HepG2 (cell line): Measurements from ENCODE around the gene CFAP70. TPM values are rescaled to one million over a fixed set of nuclear protein-coding genes. Genes with fewer than 3 reads are reported as not detected.

Experiments used
- AGO1 ChIP-seq: fragments of 200-400 bp; formaldehyde crosslinking; IDR thresholded peaks from 2 replicates; pipeline ENCODE4 v1.6.1; 2017; ENCODE audit warnings: mild to moderate bottlenecking, low read depth, low read length, moderate library complexity; ENCODE audit not compliant: poor library complexity, severe bottlenecking
- GABPA ChIP-seq, 2 experiments: IDR thresholded peaks; 2 replicates each; pipeline ENCODE4 v1.6.1; 2011 to 2016; ENCODE audit warnings: low read depth in 2 of 2, low read length in 1 of 2, missing biosample characterization in 1 of 2, missing genetic modification characterization in 1 of 2
- MED8 ChIP-seq: sonication (generic); formaldehyde crosslinking; IDR thresholded peaks from 2 replicates; pipeline ENCODE4 v1.8.1; 2023; ENCODE audit warnings: mild to moderate bottlenecking, missing genetic modification reagents; ENCODE audit not compliant: insufficient replicate concordance
- NFYB ChIP-seq: sonication (generic); formaldehyde crosslinking; IDR thresholded peaks from 2 replicates; pipeline ENCODE4 v1.4.0; 2020; ENCODE audit warnings: missing genetic modification reagents
- ZNF10 ChIP-seq: sonication (generic); formaldehyde crosslinking; IDR thresholded peaks from 2 replicates; pipeline ENCODE4 v1.4.0; 2020; ENCODE audit warnings: mild to moderate bottlenecking, low read depth, missing genetic modification reagents, borderline replicate concordance
- ZNF225 ChIP-seq: sonication (generic); formaldehyde crosslinking; IDR thresholded peaks from 2 replicates; pipeline ENCODE4 v1.4.0; 2020; ENCODE audit warnings: mild to moderate bottlenecking, missing genetic modification reagents
- ZNF687 ChIP-seq: sonication (generic); formaldehyde crosslinking; IDR thresholded peaks from 2 replicates; pipeline ENCODE4 v1.5.1; 2020; ENCODE audit warnings: mild to moderate bottlenecking, missing genetic modification reagents, moderate library complexity
- ZNF883 ChIP-seq: sonication (generic); formaldehyde crosslinking; IDR thresholded peaks from 2 replicates; pipeline ENCODE4 v1.5.1; 2020; ENCODE audit warnings: mild to moderate bottlenecking, missing genetic modification reagents; ENCODE audit errors: not compliant biosample characterization
- polyA plus RNA-seq, 8 experiments: library from polyadenylated mRNA; depleted of rRNA in 3 of 8; stranded (reverse) in 7 of 8; unstranded in 1 of 8; fragments of >200 nt; fragmentation: Illumina TruSeq in 4 of 8; extraction: Trizol in 4 of 8; gene quantifications; 2 replicates each; pipeline versions ENCODE4 v1.2.1 to v1.2.3, GENCODE V29; 2011 to 2016; ENCODE audit warnings: low read depth in 4 of 8, missing spikeins in 1 of 8, mixed read lengths in 1 of 8; ENCODE audit not compliant: insufficient read depth in 1 of 8
- total RNA-seq, 5 experiments: library from RNA; depleted of rRNA; stranded (reverse); fragments of >200 nt; fragmentation: Illumina TruSeq; extraction: Trizol; gene quantifications; 2 replicates each; pipeline ENCODE4 v1.2.3, GENCODE V29; 2016; ENCODE audit warnings: low read depth in 1 of 5
- TF ChIP-seq, protein P1 (sequence below): IDR thresholded peaks from 2 replicates; pipeline ENCODE4 v1.6.1; 2016; ENCODE audit warnings: missing compliant biosample characterization, missing genetic modification reagents, borderline replicate concordance
- TF ChIP-seq, protein P2 (sequence below): sonication (generic); formaldehyde crosslinking; IDR thresholded peaks from 2 replicates; pipeline ENCODE4 v1.5.1; 2020; ENCODE audit warnings: mild to moderate bottlenecking, missing genetic modification reagents, moderate library complexity

Gene CFAP70
- total and polyA plus RNA-seq, 2 of the 13 experiments (the other 11 are each of a cell fraction or from before 2014, with no cell fraction given) = 0.27 to 0.38 TPM

- TF ChIP-seq ZNF687 (CRISPR knock-in tag) (no peak), AGO1 (no peak), ZNF10 (no peak), GABPA (IDR thresholded peaks at IDR 0.05; ENCODE audit: low read depth, low read length) (no peak), GABPA (CRISPR knock-in tag; IDR thresholded peaks at IDR 0.05; ENCODE audit: low read depth) (no peak), ZNF225 (CRISPR knock-in tag) (no peak), NFYB (CRISPR knock-in tag) (no peak), ZNF883 (no peak), MED8 (CRISPR knock-in tag) (no peak)
- TF ChIP-seq, protein P1, sequence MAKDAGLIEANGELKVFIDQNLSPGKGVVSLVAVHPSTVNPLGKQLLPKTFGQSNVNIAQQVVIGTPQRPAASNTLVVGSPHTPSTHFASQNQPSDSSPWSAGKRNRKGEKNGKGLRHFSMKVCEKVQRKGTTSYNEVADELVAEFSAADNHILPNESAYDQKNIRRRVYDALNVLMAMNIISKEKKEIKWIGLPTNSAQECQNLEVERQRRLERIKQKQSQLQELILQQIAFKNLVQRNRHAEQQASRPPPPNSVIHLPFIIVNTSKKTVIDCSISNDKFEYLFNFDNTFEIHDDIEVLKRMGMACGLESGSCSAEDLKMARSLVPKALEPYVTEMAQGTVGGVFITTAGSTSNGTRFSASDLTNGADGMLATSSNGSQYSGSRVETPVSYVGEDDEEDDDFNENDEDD (CRISPR knock-in tag) = no peak
- TF ChIP-seq, protein P2, sequence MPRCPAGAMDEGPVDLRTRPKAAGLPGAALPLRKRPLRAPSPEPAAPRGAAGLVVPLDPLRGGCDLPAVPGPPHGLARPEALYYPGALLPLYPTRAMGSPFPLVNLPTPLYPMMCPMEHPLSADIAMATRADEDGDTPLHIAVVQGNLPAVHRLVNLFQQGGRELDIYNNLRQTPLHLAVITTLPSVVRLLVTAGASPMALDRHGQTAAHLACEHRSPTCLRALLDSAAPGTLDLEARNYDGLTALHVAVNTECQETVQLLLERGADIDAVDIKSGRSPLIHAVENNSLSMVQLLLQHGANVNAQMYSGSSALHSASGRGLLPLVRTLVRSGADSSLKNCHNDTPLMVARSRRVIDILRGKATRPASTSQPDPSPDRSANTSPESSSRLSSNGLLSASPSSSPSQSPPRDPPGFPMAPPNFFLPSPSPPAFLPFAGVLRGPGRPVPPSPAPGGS (CRISPR knock-in tag) = no peak
Observed at GRCh38 chr10:73366381-73367298, 8.0 kb upstream of the CFAP70 start (continued).
